Measurements from ENCODE around the gene TERB1.
"Not testable (repeated sequence)": the region's sequence is repeated elsewhere in the genome, so short reads cannot be mapped to it uniquely, and the experiment has no call there.

TERB1 gene

DNA sequence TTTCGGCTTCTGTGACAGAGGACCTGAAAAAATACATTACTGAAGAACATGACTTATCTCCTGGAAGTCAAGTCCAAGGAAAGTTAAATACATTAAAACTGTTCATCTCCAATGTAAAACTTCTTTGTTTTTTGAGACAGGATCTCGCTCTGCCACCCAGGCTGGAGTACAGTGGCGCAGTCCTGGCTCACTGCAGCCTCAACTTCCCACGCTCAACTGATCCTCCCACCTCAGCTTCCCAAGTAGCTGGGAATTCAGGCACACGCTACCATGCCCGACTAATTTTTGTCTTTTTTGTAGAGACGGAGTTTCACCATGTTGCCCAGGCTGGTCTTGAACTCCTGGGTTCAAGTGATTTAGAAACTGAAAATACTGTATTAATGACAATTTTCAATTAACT lies 9.7 kb upstream of the TERB1 start:
- DNase-seq: no peak

DNA sequence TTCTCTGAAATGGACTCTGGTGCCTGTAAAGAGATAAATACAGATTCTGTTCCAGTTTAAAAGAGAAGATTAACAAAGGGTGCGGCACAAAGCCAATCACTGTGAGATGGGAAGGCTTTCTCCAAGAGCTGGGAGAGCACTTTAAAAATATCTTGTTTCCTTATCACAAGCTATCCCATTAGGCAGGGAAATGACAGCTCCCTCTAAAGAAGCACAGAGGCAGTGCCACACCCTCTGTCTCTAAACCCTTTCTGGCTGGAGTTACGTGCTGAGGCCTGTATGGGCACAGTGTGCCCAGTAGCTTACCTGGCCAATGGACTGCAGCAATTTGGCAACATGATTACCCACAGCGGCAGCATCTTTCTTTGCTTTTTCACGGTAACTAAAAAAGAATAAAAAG lies 9.0 kb upstream of the TERB1 start:
- no peak for DNase-seq

DNA sequence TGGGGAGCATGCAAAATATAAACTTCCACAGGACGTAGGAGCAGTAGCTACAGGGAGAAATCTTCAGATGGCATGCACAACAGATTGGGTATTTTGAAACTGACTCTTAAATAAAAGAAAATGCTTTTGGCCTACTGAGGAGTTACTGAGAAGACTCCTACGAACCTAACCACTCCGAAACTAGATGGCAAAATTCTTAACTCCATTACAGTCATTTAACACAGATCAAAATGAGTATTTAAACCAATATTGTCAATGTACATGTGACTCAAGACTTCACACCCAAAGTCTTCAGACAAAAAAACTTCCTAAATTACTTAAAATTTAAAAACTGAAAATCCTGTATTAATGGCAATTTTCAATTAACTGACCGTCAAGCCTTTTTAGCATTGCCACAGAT lies 8.4 kb upstream of the TERB1 start:
- no peak for DNase-seq

DNA sequence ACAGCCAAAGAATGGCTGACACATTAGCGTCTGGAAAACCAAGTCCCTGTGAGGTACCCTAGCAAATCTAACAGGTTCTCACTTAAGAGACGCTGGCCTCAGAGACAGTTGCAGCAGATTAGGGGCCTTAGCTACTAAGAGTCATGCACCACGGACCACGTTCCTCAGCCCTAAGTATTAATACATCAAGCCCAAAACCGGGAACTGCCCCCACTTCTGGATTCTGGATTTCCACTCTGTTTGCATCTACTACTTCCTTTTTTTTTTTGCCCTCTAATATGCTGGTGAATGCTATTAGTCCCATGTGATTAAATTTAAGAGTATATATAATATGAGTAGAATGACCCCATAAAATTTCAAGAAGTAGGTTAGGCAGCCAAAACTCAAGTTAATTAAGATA lies 775 bp upstream of the TERB1 start:
- no peak for DNase-seq

DNA sequence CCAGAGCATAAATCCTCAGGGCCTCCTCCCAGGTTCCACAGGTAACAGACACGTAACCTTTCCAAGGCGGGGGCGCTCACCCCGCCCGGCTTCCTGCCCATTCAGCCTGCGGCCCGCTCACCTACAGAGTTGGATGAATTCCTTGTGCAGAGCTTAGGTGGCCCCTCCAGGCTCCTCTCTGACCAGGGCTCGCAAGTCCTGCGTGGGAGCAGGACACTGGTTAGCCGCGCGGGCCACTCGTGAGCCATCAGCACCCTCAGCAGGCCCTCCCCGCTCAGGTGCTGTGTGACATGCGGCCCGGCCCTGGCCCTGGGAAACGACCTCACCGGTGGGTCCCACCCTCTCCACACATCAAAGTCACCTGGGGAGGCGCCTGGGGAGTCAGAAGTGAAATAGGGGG lies 528 bp downstream of the TERB1 start:
- no peak for DNase-seq

DNA sequence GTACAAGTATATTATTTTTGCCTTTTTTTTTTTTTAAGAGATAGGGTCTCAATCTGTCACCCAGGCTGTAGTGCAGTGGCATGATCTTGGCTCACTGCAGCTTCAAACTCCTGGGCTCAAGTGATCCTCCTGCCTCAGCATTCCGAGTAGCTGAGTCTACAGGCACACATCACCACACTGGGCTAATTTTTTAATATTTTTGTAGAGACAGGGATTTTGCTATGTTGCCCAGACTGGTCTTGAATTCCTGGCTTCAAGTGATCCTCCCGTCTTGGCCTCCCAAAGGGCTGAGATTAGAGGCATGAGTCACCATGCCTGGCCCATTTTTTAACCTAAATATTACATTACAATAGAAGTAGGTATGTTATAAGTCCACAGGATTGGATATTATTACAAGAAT lies 3.2 kb downstream of the TERB1 start:
- DNase-seq: no peak

DNA sequence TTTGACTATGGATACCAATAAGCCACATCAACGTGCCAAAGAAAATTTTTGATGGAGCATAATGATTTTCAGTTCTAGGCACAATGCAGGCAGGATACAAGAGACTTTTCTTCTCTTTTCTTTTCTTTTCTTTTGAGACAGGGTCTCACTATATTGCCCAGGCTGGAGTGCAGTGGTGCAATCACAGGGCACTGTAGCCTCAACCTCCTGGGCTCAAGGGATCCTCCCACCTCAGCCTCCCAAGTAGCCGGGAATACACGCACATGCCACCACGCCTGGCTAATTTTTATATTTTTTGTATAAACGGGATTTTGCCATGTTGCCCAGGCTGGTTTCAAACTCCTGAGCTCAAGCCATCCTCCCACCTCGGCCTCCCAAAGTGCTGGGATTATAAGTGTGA lies 7.4 kb downstream of the TERB1 start:
- DNase-seq: not testable (repeated sequence)

DNA sequence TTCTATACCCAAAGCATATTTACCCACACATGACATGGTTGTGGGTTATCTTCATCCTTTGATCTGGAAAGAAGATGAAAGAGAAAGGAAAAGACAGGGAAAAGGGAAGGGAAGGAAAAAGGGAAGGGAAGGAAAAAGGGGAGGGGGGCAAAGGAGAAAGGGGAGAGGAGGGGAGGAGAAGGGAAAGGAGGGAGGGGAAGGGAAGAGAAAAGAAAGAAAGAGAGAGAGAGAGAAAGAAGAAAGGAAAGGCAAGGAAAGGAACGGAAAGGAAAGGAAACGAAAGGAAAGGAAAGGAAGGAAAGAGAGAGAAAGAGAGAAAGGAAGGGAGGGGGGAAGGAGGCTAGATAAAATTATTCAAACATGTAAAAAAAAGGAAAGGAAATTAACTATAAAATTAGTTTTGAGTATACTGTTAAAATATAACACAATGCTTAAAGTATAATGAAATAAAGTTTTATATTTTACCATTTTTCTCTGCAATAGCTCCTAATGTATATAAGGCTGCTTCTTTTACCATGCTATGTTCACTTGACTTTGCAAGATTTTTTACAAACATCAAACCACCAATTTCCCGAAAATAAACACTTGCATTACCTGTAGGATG lies 11.2 kb downstream of the TERB1 start:
- DNase-seq: no peak

DNA sequence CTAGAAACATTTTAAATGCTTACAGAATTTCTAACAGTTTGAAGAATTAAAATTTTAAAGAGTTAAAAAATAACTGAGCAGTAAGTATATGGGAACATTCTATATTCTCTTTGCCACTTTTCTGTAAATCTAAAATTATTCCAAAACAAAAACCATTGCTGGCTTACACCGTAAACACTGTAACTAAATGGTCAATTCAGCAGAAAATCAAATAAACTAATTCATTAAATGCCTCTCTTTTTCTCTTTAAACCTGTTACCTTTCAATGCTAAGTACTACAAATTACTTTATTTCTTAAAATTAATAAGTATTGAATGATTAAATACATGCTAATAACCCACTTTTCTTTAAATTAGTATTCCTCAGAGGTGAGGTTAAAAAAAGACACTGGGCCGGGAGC lies 14.0 kb downstream of the TERB1 start:
- DNase-seq: no peak

DNA sequence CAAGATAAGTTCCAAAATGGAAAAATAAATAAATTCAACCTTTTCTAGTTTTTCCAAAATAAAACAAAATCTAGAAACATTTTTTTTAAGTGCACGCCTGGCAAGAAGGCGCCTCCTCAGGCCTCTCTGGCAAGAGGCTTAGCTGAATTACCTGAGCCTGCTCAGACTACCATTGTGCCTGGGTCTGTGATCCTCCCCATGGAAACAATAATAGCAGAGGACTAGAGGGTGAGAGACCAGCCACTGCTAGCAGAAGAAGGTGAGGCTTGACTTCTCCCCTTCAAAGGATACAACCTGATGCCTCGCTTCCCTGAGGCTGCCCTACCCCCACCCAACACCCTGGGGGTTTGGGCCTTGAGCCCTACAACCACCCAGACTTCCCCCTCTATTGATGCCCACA lies 14.8 kb downstream of the TERB1 start:
- no peak for DNase-seq

DNA sequence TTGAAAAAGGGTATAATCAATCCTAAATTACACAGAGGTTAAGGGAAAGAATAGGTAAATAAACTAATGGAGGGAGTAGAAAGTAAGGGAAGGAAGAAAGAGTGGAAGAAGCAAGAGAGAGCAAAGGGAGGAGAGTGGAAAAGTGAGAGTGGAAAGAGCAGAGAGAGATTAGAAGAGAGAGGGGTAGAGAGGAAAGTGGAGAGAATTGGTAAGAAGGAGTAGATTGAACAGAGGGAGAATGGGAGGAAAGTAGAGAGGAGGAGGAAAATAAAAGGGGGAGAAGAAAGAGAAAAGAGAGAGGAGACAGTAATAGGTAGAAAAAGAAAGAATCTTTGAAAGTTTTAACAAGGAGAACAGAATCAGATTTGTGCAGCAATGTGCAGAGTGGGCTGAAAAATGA lies 24.9 kb downstream of the TERB1 start:
- DNase-seq: no peak

DNA sequence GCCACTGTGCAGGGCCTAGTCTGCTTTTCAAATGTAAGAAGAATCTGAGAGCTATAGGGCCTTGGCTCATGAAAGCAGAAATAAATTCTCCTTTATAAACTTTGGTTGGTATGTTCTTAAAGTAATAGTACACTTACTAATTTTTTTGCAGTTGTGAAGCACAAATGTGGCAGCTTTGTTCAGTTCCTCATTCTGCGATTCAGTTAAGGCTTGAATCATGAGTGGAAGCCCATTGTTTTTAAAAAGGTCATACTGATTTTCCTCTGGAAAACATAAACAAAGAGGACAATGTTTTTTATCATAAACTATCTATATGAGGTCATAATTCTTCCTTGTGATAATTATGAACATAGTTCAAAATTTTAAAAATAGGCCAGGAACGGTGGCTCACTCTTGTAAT lies 26.4 kb downstream of the TERB1 start:
- no peak for DNase-seq

DNA sequence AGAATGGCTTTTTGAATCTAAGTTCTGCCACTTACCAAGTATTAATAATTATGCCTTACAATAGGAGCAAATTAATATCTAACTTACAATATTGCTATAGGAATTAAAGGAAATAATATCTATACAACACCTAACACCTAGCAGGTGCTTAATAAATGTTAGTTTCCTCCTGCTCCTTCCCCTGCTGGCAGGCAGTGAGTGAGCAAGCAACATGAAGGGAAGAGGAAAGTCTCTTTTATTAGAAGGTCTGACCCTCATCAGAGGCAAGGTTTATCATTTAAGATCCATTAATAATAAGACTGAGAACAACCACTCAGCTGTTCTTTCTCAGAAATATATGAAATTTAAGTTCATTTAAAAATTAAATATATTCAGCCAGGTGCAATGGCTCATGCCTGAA lies 43.3 kb downstream of the TERB1 start:
- DNase-seq: no peak

DNA sequence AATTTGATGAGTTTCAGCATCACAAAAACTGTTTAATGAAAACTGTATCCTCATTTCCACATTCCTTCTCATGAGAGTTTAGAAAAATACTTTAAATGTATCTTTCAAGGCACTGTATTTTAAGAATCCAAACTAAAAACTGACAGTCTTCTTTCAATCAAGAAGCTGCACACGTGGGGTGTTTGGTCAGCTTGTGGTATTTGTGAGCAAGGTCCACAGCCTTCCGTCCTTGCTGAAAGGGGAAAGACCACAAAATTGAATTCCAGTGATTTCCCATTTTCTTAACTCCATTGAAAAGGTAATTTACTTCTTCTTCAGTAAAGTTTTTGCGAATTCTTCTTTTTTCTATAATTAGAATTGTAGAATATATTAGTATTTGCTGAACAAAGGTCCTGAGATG lies 46.6 kb downstream of the TERB1 start:
- DNase-seq: no peak

DNA sequence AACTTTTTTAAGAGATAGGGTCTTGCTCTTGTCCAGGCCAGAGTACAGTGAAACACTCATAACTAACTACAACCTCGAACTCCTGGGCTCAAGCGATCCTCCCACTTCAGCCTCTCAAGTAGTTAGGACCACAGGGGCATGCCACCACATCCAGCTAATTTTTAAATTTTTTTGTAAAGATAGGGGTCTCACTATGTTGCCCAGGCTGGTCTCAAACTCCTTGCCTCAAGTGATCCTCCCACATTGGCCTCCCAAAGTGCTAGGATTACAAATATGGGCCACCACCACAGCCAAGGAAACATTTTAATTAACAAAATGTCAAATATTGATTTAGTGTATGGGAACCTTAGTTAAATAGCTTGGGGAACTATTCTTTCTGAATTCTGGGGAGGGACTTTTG lies 47.2 kb downstream of the TERB1 start:
- DNase-seq: no peak

DNA sequence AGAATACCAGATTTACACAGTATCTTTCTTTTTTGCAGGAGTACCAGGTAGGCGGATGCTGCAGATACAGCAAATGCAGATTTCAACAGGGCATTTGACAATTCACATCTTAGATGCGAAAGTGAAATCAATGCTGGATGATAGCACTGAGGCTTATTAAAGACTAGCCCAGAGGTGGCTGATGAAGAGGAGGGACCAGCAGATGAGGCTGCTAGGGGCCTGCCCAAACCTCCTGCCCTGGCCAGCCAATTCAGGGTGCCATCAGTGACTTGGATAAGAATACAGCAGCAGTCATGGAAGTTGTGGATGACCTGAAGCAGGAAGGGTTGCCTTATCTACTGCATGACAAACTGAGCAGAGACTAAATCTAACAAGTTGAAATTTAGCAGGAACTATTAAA lies 48.4 kb downstream of the TERB1 start:
- no peak for DNase-seq

DNA sequence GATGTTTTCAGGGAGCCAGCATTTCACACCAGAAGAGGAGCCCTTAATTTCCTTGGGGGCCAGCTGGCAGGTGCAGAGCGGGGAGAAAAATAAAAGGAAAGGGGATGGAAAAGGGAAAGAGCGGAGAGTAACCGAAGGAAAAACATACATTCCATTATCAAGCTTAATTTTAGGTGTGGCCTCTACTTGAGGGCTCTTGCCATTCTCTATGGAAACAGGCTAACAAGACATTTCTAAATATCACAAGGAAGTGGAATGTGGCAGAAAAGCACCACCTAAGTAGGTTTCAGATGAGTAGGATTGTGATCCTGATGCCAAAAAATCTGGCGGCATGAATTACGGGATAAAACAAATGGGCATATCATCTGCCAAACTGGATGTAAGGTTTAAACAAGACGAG lies 49.0 kb downstream of the TERB1 start:
- DNase-seq: no peak

DNA sequence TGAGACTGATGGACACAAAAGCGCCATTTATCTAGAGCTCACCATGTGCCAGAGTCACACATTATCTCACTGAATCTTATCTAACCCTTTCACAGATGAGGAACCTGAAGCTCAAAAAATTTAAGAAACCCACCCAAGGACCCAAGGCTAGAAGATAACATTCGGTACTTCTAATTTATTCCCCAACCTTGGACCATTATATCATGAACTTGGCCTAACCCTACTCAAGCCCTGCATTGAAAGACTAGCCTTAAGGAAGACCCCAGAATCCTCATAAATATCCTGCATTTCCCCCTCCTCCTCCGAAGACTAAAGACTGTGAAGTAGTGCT lies 49.4 kb downstream of the TERB1 start:
- DNase-seq: no peak

DNA sequence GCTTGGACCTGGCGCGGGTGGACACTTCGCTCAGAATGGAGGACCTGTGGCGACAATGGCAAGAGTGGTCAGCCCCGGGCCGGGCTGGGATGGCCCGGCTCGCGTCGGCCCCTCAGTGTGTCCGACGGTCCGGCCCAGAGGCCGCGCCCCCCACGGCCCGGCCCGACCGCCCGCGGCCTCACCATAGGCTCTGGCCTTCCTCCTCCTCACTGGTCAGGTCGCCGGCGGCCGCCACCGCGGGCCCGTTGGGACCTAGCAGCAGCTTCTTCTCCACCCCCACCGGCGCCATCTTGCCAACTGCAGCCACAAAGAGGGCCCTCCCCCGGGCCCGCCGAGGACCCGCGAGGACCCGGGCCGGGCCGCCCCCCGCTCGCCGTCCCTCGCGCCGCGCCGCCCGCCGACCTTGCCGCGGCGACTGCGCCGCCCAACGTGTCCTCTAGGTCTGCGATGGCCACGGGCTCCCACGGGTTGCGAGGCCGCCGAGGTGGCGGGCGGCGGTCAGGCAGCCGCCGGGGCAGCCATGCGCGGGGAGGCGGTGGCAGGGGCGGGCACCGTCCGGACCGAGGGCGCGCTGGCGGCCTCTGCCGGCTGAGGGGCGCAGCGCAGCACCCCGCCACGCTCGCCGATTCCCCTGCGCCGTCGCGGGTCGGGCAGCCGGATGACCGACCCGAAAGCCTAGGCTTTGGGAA lies 49.9 kb downstream of the TERB1 start, which contains the start of gene DYNC1LI2:
DYNC1LI2 (minus strand) TSS at position 307 of the 689 bp plus-strand sequence; CDS start at position 289, 18 bp downstream.
- DNase-seq: peak; percentile 79

DNA sequence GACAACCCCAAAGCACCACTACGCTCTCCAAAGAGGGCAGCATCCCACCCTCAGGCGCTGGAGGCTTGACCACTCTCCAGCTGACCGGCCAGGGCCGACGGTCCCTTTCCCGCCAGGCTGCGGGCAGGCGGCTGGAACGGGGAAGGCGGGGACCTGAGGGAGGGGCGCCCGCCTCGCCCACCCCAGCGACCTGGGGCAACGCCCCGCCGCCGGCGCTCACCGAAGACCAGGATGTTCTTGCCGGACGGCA lies 50.4 kb downstream of the TERB1 start:
- no peak for DNase-seq

DNA sequence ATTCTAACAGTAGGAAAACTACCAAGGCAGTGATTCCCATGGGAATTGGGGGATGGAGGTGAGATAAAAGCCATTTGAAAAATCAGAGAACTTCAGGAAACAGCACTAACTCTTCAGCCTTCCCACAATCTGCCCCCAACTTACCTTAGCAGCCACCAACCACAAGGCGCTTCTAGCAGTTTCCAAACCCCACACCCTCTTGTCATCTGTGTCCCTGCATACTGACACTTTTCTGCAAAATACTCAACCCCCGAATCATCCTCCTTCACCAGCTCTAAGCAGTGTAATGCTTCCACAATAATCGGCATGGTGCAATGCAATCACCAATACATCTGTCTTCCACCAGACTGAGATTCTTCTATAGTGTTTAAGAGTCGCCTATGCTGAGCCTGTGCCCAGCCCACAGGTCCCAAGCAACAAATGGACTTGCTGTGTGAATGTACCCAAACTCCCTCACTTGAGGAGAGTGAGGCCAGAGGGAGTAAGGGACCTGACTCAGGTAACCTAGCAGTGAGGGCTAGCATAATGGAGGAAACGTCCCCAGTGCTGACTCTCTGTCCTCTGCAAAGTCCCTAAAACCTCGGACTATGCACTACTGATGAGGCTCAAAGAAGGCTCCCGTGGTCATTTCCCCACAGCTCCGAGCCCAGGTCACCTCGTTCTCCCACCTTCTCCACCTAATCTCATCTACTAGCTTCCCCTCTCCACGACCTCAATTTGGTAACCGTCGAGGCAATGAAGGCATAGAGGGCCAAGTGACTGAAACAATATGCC lies 50.9 kb downstream of the TERB1 start:
- no peak for DNase-seq

DNA sequence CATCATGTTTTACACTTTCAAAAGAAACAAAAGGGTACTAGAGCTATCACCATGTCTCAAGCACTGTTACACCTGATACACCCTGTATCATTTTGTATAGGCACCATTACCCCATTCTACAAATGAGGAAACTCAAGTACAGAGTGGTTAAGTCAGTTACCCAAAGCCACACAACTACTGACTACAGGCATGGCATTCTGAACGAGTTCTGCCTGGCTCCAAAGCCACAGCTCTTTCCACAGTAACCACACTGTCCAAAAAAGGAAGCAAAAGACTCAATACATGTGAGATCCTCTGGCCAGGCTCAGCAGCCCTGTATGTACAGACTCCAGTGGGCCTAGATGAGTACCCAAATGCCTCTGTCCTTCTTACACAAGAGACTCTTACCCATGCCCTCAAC lies 54.7 kb downstream of the TERB1 start:
- DNase-seq: no peak

DNA sequence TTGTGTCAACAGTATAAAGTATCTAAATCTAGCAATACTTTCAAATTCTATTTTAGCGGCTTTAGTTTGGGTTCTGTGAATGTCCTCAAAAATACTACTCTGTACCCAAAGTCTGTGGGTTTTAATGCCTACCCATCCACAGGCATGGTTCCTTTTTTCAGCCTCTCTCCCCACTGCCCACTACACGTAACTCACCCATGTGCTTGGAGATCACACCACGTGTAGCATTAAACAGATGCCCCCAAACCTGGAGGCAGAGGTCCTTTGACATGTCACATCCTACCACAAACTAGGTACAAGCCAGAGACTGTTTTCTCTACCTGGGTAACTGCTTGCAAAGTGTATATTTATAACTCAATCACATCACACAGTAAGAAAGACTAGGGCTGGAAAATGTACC lies 55.3 kb downstream of the TERB1 start:
- DNase-seq: no peak

DNA sequence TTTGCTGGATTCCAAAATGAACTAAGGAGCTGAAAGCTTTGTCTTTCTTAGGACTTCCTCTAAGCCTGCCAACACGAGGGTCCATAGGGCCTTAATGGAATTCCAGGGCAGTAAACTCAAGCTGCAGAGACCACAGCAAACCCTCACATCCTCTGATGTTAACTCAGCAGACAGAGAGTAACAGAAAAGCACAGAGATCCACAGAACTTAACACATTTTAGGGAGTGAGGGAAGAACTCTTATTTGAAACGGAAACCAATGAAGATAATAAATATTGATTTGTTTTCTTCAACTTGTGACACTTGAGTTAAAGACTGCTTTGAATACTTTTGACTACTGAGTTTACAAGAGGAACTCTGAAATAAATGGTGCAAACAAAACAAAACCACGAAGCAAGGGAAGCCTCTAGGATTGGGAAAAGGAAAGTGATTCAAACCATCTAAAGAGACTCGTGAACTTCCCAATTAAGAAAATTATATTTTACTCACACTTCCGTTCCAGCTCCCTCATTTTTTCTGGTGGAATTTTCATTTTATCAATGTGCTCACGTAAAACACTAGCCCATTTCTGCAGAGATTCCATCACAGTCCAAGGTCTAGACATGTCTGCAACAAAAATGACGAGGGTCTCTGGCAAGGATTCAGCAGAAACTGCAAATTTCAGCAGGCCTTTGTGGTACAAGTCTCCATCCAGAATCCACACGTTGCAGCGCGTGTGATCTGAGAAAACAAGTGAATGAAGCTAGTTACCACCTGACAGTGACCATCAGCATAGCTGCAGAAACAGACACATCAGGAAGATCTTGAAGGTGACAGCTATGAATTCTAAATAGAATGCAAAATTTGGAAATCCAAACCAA lies 59.2 kb downstream of the TERB1 start:
- no peak for DNase-seq

Measured in activated CD8-positive, alpha-beta memory T cell treated with anti-CD3 and anti-CD28 coated beads, Interleukin-2, amount 50 U/mL, for 4 hours (primary cell).